Ascending aorta (tissue), 2 donors: Measurements from ENCODE around the gene RAB40C. TPM values are rescaled to one million over a fixed set of nuclear protein-coding genes. Genes with fewer than 3 reads are reported as not detected.
A peak's percentile ranks its signal among the peaks of the same experiment; 100 is the strongest.

Experiments
- DNase-seq, 2 donors: peaks; one replicate each; pipeline ENCODE4 v3.0.0-alpha.2; 2019; ENCODE audit warnings: low spot score in 2 of 2
- H3K27ac ChIP-seq, 2 donors: fragments of 200-600 bp; sonication (generic); one replicate each; pipeline ENCODE4 v1.5.1; 2016 to 2017; ENCODE audit warnings: mild to moderate bottlenecking in 1 of 2
- H3K27me3 ChIP-seq: fragments of 200-600 bp; sonication (generic); one replicate; pipeline ENCODE4 v1.5.1; 2017
- H3K36me3 ChIP-seq, 2 donors: fragments of 200-600 bp; sonication (generic); one replicate each; pipeline ENCODE4 v1.5.1; 2016
- H3K4me1 ChIP-seq, 2 donors: fragments of 200-600 bp; sonication (generic); one replicate each; pipeline ENCODE4 v1.5.1; 2016 to 2017; ENCODE audit warnings: mild to moderate bottlenecking in 1 of 2
- H3K4me3 ChIP-seq, 2 donors: fragments of 200-600 bp; sonication (generic); one replicate each; pipeline ENCODE4 v1.5.1; 2016 to 2017; ENCODE audit warnings: mild to moderate bottlenecking in 1 of 2
- H3K9me3 ChIP-seq, 2 donors: fragments of 200-600 bp; sonication (generic); one replicate each; pipeline ENCODE4 v1.5.1; 2016
- intact Hi-C: fragments of 100-400 bp; cut with DNase I; formaldehyde crosslinking; loops from one replicate; pipeline ENCODE4 v1.15.1; 2023
- total RNA-seq: library from RNA; depleted of rRNA; stranded (reverse); fragments of >200 nt; gene quantifications from one replicate; pipeline ENCODE4 v1.1.0, GENCODE V29; 2016
- TF ChIP-seq, protein P1 (sequence below), 3 experiments: fragments of 200-600 bp in 2 of 3; fragments of 450-650 bp in 1 of 3; sonication (generic) in 2 of 3; IDR thresholded peaks; one replicate each; pipeline ENCODE4 v1.5.1; 2016 to 2019; ENCODE audit warnings: antibody characterized with exemption in 3 of 3, mild to moderate bottlenecking in 1 of 3, moderate library complexity in 1 of 3

The RAB40C gene
- total RNA-seq, 1 donor from 2014 or later, result 29.8 TPM

DNA sequence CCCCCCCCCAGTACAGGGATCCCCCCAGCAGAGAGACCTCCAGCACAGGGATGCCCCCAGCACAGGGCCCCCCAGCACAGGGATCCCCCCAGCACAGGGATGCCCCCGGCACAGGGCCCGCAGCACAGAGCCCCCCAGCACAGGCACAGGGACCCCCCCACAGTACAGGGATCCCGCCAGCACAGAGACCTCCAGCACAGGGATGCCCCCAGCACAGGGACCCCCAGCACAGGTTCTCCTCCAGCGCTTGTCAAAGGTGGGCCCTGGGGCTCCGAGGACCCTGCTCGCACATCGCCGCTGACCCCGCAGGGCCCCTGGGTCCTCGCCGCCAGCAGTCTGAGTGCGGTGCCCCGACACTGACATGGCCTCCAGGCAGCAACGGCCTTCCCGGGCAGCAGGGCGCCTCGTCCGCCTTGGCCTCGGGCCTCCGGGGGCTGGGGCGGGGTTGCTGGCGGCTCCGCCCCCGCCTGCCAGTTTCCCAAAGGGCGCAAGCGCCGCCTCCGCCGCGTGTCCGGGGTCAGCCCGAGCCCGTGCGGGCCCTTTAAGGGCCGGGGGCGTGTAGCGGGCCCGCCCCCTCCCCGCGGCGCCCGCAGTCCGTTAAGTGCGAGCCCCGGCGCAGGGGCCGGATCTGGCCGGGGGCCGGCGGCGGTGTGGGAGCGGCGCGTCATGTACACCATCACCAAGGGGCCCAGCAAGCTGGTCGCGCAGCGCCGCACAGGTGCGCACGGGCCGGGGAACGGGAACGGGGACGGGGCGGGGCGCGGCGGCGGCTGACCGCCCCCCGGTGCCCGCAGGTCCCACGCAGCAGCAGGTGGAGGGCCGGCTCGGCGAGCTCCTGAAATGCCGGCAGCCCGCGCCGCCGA, 51.7 kb downstream of the RAB40C start, which contains the start of gene MCRIP2:
MCRIP2 (plus strand) TSS at position 503 of the 863 bp plus-strand sequence; CDS start at position 667, 164 bp downstream.
- Histone ChIP-seq H3K27me3 (no peaks in the 10 kb centered on the region), H3K27ac (peak within 1 kb of the TSS; percentile 52 to 72), H3K9me3 (no peaks in the 10 kb centered on the region), H3K4me3 (peak within 1 kb of the TSS; percentile 86 to 92), H3K4me1 (peaks cover 6 to 18% of the 10 kb centered on the region in 2 donors), H3K36me3 (no peaks in the 10 kb centered on the region)
- TF ChIP-seq, protein P1, sequence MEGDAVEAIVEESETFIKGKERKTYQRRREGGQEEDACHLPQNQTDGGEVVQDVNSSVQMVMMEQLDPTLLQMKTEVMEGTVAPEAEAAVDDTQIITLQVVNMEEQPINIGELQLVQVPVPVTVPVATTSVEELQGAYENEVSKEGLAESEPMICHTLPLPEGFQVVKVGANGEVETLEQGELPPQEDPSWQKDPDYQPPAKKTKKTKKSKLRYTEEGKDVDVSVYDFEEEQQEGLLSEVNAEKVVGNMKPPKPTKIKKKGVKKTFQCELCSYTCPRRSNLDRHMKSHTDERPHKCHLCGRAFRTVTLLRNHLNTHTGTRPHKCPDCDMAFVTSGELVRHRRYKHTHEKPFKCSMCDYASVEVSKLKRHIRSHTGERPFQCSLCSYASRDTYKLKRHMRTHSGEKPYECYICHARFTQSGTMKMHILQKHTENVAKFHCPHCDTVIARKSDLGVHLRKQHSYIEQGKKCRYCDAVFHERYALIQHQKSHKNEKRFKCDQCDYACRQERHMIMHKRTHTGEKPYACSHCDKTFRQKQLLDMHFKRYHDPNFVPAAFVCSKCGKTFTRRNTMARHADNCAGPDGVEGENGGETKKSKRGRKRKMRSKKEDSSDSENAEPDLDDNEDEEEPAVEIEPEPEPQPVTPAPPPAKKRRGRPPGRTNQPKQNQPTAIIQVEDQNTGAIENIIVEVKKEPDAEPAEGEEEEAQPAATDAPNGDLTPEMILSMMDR (IDR thresholded peaks at IDR 0.05), result no peak
- peak in 1 of 2 donors; percentile 90 for DNase-seq
- intact Hi-C loops, result no loop called here

DNA sequence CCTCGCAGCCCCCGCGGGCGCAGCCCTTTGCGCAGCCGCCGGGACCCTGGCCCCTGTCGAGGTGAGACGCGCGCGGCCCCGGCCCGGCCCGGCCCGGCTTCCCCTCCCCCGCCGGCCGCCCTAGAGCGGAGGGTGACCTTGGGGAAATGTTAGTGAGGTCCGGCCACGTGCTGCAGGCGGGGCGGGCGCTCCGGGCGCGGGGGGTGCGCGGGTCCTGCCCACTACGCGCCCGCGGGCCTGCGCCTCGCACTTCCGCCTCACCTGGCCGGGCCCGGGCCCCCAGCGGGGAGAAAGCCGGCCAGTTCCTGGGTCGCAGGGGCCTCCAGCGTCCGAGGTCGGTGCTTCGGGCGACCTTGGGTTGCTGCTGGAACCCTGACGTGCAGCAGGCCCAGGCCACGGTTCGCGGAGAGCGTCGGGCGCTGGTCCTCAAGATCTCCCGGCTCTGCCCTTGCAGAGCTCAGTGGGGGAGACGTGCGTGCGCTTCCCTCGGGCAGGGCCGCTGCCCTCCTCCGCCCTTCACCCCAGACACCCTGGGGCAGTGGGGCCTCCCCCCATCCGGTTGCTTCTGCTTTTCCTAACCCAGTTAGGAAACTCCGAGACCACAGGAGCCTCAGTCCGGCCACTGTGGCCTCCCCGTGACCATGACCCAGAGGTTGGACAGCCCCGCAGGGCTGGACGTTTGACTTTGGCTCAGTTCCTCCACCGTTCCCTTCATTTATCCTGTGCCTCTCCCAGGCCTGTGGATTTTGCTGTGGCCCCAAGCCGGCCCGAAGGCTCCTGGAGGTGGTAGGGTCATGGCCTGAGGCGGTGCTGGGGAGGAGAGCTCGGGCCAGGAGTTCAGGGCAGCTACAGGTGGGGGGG, 52.6 kb downstream of the RAB40C start:
- H3K36me3 ChIP-seq, result no peaks in the 10 kb centered on the region
- peaks cover 6 to 16% of the 10 kb centered on the region in 2 donors for H3K4me1 ChIP-seq
- no peaks in the 10 kb centered on the region for H3K9me3 ChIP-seq
- peak overlapping the region; percentile 52 to 72 for H3K27ac ChIP-seq
- peak overlapping the region; percentile 86 to 92 for H3K4me3 ChIP-seq
- TF ChIP-seq, protein P1 (IDR thresholded peaks at IDR 0.05), result no peak
- no peaks in the 10 kb centered on the region for H3K27me3 ChIP-seq
- intact Hi-C loops, result no loop called here
- DNase-seq, result no peak

DNA sequence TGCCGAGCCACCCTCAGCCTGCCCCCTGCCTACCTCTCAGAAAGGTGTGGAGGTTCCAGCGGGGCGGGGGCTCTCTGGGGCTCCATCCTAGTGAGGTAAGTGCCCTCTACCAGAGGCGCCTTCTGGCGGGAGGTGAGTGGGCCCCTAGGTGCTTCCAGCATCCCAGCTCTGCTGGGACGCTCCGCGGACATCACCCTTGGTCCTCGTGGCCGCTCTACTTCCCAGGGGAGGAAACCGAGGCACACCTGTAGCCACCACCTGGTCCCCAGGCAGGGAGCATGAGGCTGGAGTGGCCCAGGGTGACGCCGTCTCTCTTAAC, 53.1 kb downstream of the RAB40C start:
- Histone ChIP-seq H3K36me3 (no peaks in the 10 kb centered on the region), H3K27ac (peak overlapping the region in 1 of 2 donors; percentile 3), H3K9me3 (no peaks in the 10 kb centered on the region), H3K4me1 (peaks cover 8 to 19% of the 10 kb centered on the region in 2 donors), H3K4me3 (peak overlapping the region; percentile 86 to 92), H3K27me3 (no peaks in the 10 kb centered on the region)
- no peak for DNase-seq
- intact Hi-C loops, result no loop called here
- TF ChIP-seq, protein P1 (IDR thresholded peaks at IDR 0.05), result no peak

DNA sequence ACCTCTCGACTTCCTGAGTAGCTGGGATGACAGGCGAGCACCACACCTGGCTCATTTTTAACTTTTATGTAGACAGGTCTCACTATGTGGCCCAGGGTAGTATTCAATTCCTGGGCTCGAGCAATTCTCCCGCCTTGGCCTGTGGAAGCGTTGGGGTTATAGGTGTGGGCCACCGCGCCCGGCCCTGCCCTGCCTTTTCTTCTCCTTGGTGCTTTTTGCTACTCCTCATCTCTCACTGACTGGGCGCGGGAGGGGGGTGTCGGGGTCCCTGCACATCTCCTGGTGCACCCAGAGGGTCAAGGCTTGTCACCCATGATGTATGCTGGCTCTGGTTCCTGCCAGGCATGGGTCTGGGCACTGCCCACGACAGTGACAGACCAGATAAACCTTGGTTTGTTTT, 54.7 kb downstream of the RAB40C start:
- Histone ChIP-seq H3K9me3 (no peaks in the 10 kb centered on the region), H3K36me3 (no peaks in the 10 kb centered on the region), H3K4me1 (peaks cover 15 to 26% of the 10 kb centered on the region in 2 donors), H3K27ac (no peak overlapping the region), H3K4me3 (no peak overlapping the region), H3K27me3 (no peaks in the 10 kb centered on the region)
- no peak for DNase-seq
- TF ChIP-seq, protein P1 (IDR thresholded peaks at IDR 0.05), result no peak
- intact Hi-C loops, result no loop called here

DNA sequence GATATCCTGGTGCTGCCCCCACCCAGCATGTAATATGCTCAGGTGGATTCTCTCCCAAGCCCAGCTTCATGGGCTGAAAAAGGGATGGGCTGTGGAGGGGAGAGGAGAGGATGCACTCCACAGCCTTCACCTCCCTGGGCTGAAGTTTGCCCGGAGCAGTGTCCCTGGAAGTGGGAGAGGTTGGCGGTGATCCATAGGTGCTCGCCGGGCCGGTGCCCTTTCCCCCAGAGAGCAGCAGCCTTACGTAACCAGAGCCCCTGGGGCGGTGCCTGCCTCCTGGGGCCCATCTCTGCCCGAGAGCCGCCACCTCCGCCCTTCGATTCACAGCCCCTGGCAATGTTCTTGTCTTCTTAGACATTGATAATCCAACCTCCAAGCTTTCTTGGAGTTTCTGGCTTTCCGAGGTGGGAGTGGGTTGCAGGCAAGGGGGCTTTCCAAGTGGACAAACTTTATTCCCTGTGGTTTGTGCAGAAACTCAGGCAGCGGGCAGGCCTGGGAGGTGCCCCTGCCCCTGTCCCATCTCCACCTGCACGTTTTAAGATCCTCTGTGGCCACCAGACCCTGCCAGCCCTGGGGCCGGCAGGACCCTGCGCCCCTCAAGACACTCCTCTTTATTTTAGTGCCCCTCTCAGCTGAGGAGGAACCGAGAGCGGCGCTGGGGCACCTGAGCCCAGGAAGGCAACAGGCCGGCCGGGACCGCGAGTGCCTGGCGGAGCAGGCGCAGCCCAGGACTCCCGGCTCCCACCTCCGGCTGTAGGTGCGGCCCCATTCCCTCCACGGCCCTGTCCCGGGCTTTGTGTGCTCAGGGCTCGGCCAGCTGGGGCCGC, 56.2 kb downstream of the RAB40C start:
- intact Hi-C loops, result no loop called here
- Histone ChIP-seq H3K4me1 (peaks cover 15 to 32% of the 10 kb centered on the region in 2 donors), H3K36me3 (no peaks in the 10 kb centered on the region), H3K27ac (no peak overlapping the region), H3K9me3 (no peaks in the 10 kb centered on the region), H3K4me3 (no peak overlapping the region), H3K27me3 (no peaks in the 10 kb centered on the region)
- TF ChIP-seq, protein P1 (IDR thresholded peaks at IDR 0.05), result no peak
- no peak for DNase-seq
